K562 (cell line): Measurements from ENCODE around the gene CRYBA4. TPM values are rescaled to one million over a fixed set of nuclear protein-coding genes. Genes with fewer than 3 reads are reported as not detected.
A peak's percentile ranks its signal among the peaks of the same experiment; 100 is the strongest.

Experiments
- ATAC-seq: fragments of 200-7000 bp; cut with Tn5 transposase; 3 replicates; pipeline ENCODE4 v1.9.1; 2020; ENCODE audit warnings: moderate library complexity
- BruUV-seq: library from RNA; stranded (reverse); fragments of 400-500 nt; replicated peaks from 2 replicates; lab custom pipeline; 2021; lab: Mats Ljungman, UMichigan
- CTCF ChIA-PET: fragments of 300-600 bp; formaldehyde crosslinking; extraction: SDS; loops from one replicate; lab custom pipeline; 2021; ENCODE audit warnings: low intra/inter-chr PET ratio; lab: Yijun Ruan, JAX
- POLR2A ChIA-PET: fragments of 300-600, 350-650 bp; sonication (Branson Sonifier 250); formaldehyde crosslinking; extraction: SDS; loops from one replicate; lab custom pipeline; 2021; ENCODE audit warnings: antibody characterized with exemption, inconsistent platforms; lab: Yijun Ruan, JAX
- DNase-seq, 4 experiments: peaks; one replicate each; pipeline versions ENCODE4 v3.0.0 to v3.0.0-alpha.2; 2011 to 2018; ENCODE audit warnings: low spot score in 3 of 4, mixed read lengths in 3 of 4; ENCODE audit errors: extremely low read depth in 1 of 4
- FAIRE-seq: peaks from 2 replicates; lab custom pipeline; 2011; peaks lifted over from hg19 to GRCh38; lab: Jason Lieb, UNC
- H2AFZ ChIP-seq: 2 replicates; pipeline ENCODE4 v1.6.0; 2011; ENCODE audit warnings: low read depth, low read length, control low read depth, inconsistent platforms
- H3K27ac ChIP-seq: fragments of 200-600 bp; 3 replicates; pipeline ENCODE4 v1.8.0; 2011; ENCODE audit warnings: low read depth, mild to moderate bottlenecking, control low read depth, inconsistent platforms, low read length, moderate library complexity, mixed read lengths; ENCODE audit errors: extremely low read depth
- H3K27me3 ChIP-seq, 2 experiments: fragments of 300-600 bp in 1 of 2; 2 replicates in 1 of 2; 3 replicates in 1 of 2; pipeline versions ENCODE4 v1.6.0 to v1.8.0; 2011; ENCODE audit warnings: inconsistent platforms in 2 of 2, low read length in 2 of 2, mild to moderate bottlenecking in 1 of 2, mixed read lengths in 1 of 2, moderate library complexity in 1 of 2; ENCODE audit not compliant: control insufficient read depth in 2 of 2, insufficient read depth in 2 of 2
- H3K36me3 ChIP-seq: fragments of 300-600 bp; 3 replicates; pipeline ENCODE4 v1.8.0; 2011; ENCODE audit warnings: mild to moderate bottlenecking, low read length, inconsistent platforms; ENCODE audit not compliant: control insufficient read depth, insufficient read depth
- H3K4me1 ChIP-seq, 2 experiments: fragments of 200-600 bp in 1 of 2; replicated peaks in 1 of 2; 2 replicates in 1 of 2; 3 replicates in 1 of 2; pipeline versions ENCODE4 v1.5.1 to v1.8.0; 2011; ENCODE audit warnings: inconsistent platforms in 2 of 2, low read length in 2 of 2, mild to moderate bottlenecking in 1 of 2, mixed read lengths in 1 of 2, moderate library complexity in 1 of 2; ENCODE audit not compliant: control insufficient read depth in 2 of 2, insufficient read depth in 2 of 2
- H3K4me2 ChIP-seq: 2 replicates; pipeline ENCODE4 v1.6.1; 2011; ENCODE audit warnings: low read length, control low read depth, inconsistent platforms, mixed read lengths; ENCODE audit not compliant: insufficient read depth
- H3K4me3 ChIP-seq: fragments of 200-600 bp; sonication (generic), shearing (Covaris generic); 2 replicates; pipeline ENCODE4 v1.5.1; 2016; ENCODE audit warnings: control low read depth, inconsistent platforms
- H3K79me2 ChIP-seq: fragments of 200-600 bp; 3 replicates; pipeline ENCODE4 v1.8.0; 2011; ENCODE audit warnings: low read length, inconsistent platforms; ENCODE audit not compliant: control insufficient read depth, insufficient read depth
- H3K9ac ChIP-seq, 2 experiments: 2 replicates each; pipeline versions ENCODE4 v1.6.0 to v1.6.1; 2011; ENCODE audit warnings: low read depth in 2 of 2, low read length in 2 of 2, control low read depth in 1 of 2, inconsistent platforms in 1 of 2, mild to moderate bottlenecking in 1 of 2, mixed read lengths in 1 of 2; ENCODE audit not compliant: insufficient read depth in 1 of 2
- H3K9me1 ChIP-seq: one replicate; pipeline ENCODE4 v1.6.0; 2011; ENCODE audit warnings: inconsistent platforms, mild to moderate bottlenecking, low read length, moderate library complexity; ENCODE audit not compliant: control insufficient read depth, insufficient read depth
- H3K9me3 ChIP-seq: replicated peaks from 2 replicates; pipeline ENCODE4 v1.5.1; 2011; ENCODE audit warnings: low read depth, low read length, inconsistent platforms; ENCODE audit not compliant: control insufficient read depth, insufficient read depth
- H4K20me1 ChIP-seq: replicated peaks from 2 replicates; pipeline ENCODE4 v1.6.1; 2011; ENCODE audit warnings: low read length, inconsistent platforms, mixed read lengths; ENCODE audit not compliant: control insufficient read depth, insufficient read depth
- HLTF ChIP-seq: fragments of 450-650 bp; IDR thresholded peaks from 2 replicates; pipeline ENCODE4 v1.6.1; 2016
- MEIS2 ChIP-seq: fragments of 450-650 bp; IDR thresholded peaks from 2 replicates; pipeline ENCODE4 v1.6.1; 2014; ENCODE audit warnings: mild to moderate bottlenecking; ENCODE audit not compliant: partially characterized antibody
- SMAD4 ChIP-seq: fragments of 250-450 bp; sonication (Bioruptor Pico); conservative IDR thresholded peaks from 2 replicates; pipeline ENCODE4 v1.8.0; 2021; ENCODE audit warnings: inconsistent platforms, mild to moderate bottlenecking, moderate library complexity
- XRCC5 ChIP-seq: fragments of 200-400 bp; formaldehyde crosslinking; IDR thresholded peaks from 2 replicates; pipeline ENCODE4 v1.6.1; 2017; ENCODE audit warnings: low read depth, mild to moderate bottlenecking, low read length
- ZNF398 ChIP-seq: fragments of 250-450 bp; sonication (Bioruptor Pico); IDR thresholded peaks from 2 replicates; pipeline ENCODE4 v1.8.0; 2021; ENCODE audit warnings: moderate library complexity, mild to moderate bottlenecking, inconsistent platforms
- ZNF445 ChIP-seq: fragments of 250-450 bp; sonication (Bioruptor Pico); IDR thresholded peaks from 2 replicates; pipeline ENCODE4 v1.4.0; 2020; ENCODE audit warnings: low read depth, mild to moderate bottlenecking, moderate library complexity
- ZNF586 ChIP-seq: fragments of 450-650 bp; formaldehyde crosslinking; conservative IDR thresholded peaks from 2 replicates; pipeline ENCODE4 v1.4.0; 2020; ENCODE audit warnings: mild to moderate bottlenecking, moderate library complexity
- ZNF830 ChIP-seq: fragments of 250-450 bp; sonication (Bioruptor Pico); IDR thresholded peaks from 2 replicates; pipeline ENCODE4 v1.5.0; 2021; ENCODE audit warnings: mild to moderate bottlenecking
- WGBS: fragments of 100-300 bp; shearing (Covaris generic); methylation state at CpG from one replicate; pipeline ENCODE4 v1.1.6; 2016; ENCODE audit warnings: low coverage, mixed read lengths; ENCODE audit not compliant: insufficient coverage; ENCODE audit errors: missing lambda C conversion rate; 5-methylcytosine and 5-hydroxymethylcytosine counted together
- in situ Hi-C: fragments of 300-500 bp; cut with MboI; formaldehyde crosslinking; loops from 4 replicates; pipeline ENCODE4 v1.15.0; 2018; ENCODE audit warnings: inconsistent platforms, mixed read lengths
- intact Hi-C: fragments of 100-400 bp; cut with micrococcal nuclease; formaldehyde crosslinking; loops from 2 replicates; pipeline ENCODE4 v1.14.2; 2022
- polyA plus RNA-seq, 8 experiments: library from polyadenylated mRNA; depleted of rRNA in 4 of 8; stranded (reverse) in 5 of 8; unstranded in 3 of 8; fragments of >200 nt; fragmentation: Nextera tagmentation in 2 of 8; fragmentation: Illumina TruSeq in 1 of 8; extraction: Ambion mirVana in 2 of 8; extraction: Trizol in 1 of 8; gene quantifications; 2 replicates each; pipeline versions ENCODE4 v1.2.1 to v1.2.3, GENCODE V29; 2011 to 2014; ENCODE audit warnings: inconsistent platforms in 1 of 8, missing spikeins in 1 of 8
- total RNA-seq, 7 experiments: library from RNA; depleted of rRNA in 6 of 7; stranded (reverse); fragments of >200 nt in 6 of 7; fragmentation: Illumina TruSeq in 2 of 7; extraction: Trizol in 2 of 7; gene quantifications; 2 replicates each; pipeline versions ENCODE4 v1.2.1 to v1.2.3, GENCODE V29; 2011 to 2021; ENCODE audit warnings: low replicate concordance in 1 of 7
- TF ChIP-seq, protein P1 (sequence below): sonication (generic); formaldehyde crosslinking; IDR thresholded peaks from 2 replicates; pipeline ENCODE4 v1.8.1; 2023; ENCODE audit warnings: mild to moderate bottlenecking, missing genetic modification reagents
- TF ChIP-seq, protein P2 (sequence below): fragments of 450-650 bp; formaldehyde crosslinking; IDR thresholded peaks from 2 replicates; pipeline ENCODE4 v1.4.0; 2022; ENCODE audit warnings: missing genetic modification characterization

The CRYBA4 gene
- total and polyA plus RNA-seq, 9 of the 15 experiments (the other 6 are each of a cell fraction or from before 2014, with no cell fraction given), result 0.59 to 3.3 (median 1.6) TPM

DNA sequence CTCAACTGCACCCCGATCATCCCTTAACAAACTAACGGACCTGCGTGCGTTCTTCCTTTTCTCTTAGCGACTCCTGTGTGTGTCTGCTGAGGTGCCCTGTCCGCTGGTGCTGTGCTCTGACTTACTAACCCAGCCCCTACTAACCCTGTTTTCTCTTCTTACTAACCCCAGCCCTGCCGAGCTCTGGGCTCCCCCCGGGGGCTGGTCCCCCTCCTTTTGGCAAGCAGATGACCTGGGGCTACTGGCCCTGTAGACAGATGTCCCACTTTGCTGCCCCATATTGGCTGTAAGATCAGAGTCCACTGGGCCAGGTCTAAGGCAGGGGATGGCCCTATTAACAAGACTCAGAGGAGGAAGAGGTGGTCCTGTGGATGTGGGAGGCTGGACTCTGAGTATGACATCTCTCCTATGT lies 50.3 kb downstream of the CRYBA4 start (continued):
- no peak for TF ChIP-seq ZNF398 (CRISPR knock-in tag)
- TF ChIP-seq, protein P1, sequence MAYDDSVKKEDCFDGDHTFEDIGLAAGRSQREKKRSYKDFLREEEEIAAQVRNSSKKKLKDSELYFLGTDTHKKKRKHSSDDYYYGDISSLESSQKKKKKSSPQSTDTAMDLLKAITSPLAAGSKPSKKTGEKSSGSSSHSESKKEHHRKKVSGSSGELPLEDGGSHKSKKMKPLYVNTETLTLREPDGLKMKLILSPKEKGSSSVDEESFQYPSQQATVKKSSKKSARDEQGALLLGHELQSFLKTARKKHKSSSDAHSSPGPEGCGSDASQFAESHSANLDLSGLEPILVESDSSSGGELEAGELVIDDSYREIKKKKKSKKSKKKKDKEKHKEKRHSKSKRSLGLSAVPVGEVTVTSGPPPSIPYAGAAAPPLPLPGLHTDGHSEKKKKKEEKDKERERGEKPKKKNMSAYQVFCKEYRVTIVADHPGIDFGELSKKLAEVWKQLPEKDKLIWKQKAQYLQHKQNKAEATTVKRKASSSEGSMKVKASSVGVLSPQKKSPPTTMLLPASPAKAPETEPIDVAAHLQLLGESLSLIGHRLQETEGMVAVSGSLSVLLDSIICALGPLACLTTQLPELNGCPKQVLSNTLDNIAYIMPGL (CRISPR knock-in tag), result no peak

DNA sequence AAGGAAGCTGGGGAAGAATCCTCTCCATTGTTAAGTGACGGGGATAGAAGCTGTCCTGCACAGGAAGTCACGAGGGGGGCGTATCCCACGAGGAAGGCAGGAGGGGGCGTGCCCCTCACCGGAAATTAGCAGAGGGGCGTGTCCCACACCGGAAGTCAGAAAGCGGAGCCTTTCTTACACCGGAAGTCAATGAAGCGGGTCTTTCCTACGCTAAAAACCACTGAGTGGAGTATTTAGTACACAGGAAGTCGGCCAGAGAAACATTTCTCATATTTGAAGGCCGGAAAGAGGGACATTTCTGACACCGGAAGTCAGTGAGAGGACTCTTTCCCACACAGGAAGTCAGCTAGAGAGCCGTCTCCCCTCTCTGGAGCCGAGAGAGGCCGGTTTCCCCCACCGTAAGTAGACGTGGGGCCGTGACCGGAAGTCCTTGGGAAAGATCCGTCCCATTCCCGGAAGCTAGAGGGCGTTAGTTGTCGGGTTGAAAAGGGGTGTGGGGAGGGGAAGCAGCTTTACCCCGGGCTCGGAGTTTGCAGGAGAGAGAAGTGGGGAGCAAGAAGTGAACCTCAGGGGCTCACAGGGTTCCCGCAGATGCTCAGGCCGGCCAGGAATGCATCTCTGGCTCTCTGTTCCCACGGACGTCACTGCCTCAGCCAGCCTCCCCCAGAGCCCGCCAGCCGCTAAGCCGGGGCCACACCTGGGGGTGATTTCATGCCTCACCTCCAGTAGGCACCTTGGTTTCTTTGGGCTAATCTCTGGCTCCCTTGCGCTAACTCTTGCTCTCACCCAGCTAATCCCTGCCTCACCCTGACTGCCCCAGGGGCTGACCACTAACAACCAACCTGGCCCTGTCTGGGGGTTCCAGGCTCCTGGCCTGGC lies 51.1 kb downstream of the CRYBA4 start:
- H4K20me1 ChIP-seq, result no peaks in the 10 kb centered on the region
- FAIRE-seq (peak; percentile 96), DNase-seq (peak; percentile 82 to 93 (median 86)), ATAC-seq (peak; percentile 92)
- BruUV-seq, result TSS peak; percentile 69
- no peaks in the 10 kb centered on the region for H3K9me3 ChIP-seq
- ChIA-PET POLR2A (interaction anchor here (0.7 to 1.3 kb wide), 7 partner anchors 10 to 658 kb away, joined by 3 to 6 read pairs (median 3); partner anchors contain the start of genes HPS4, SRRD and TFIP11), CTCF (no interaction called here)
- H3K36me3 ChIP-seq, result no peaks in the 10 kb centered on the region
- H3K4me2 ChIP-seq, result peak overlapping the region; percentile 92
- H3K9me1 ChIP-seq, result no peaks in the 10 kb centered on the region
- no peaks in the 10 kb centered on the region for H3K27me3 ChIP-seq
- intact Hi-C loops, result no loop called here
- 1% methylated on average over 30 of the region's 36 CpGs for WGBS
- peaks cover 24 to 26% of the 10 kb centered on the region in 2 experiments for H3K4me1 ChIP-seq
- H2AFZ ChIP-seq, result peak overlapping the region; percentile 95
- H3K9ac ChIP-seq, result peak overlapping the region; percentile 93 to 97
- peaks cover 31% of the 10 kb centered on the region for H3K79me2 ChIP-seq
- H3K27ac ChIP-seq, result peak overlapping the region; percentile 98
- peak overlapping the region; percentile 85 for H3K4me3 ChIP-seq
- in situ Hi-C loops, result no loop called here
- peak; percentile 76; the same call in 1 of the 2 replicates for TF ChIP-seq XRCC5
- no peak for TF ChIP-seq ZNF586
- no peak for TF ChIP-seq SMAD4
- no peak for TF ChIP-seq MEIS2
- TF ChIP-seq HLTF, result no peak
- TF ChIP-seq ZNF830 (CRISPR knock-in tag), result no peak
- TF ChIP-seq, protein P2, sequence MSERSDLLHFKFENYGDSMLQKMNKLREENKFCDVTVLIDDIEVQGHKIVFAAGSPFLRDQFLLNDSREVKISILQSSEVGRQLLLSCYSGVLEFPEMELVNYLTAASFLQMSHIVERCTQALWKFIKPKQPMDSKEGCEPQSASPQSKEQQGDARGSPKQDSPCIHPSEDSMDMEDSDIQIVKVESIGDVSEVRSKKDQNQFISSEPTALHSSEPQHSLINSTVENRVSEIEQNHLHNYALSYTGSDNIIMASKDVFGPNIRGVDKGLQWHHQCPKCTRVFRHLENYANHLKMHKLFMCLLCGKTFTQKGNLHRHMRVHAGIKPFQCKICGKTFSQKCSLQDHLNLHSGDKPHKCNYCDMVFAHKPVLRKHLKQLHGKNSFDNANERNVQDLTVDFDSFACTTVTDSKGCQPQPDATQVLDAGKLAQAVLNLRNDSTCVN (CRISPR knock-in tag), result no peak
- TF ChIP-seq ZNF445, result no peak
